Astrocyte (in vitro differentiated cells and primary cell): Measurements from ENCODE around the gene KRTAP1-3.

ENCODE experiments used
- EZH2 ChIP-seq: IDR thresholded peaks from 2 replicates; pipeline ENCODE4 v1.6.1; 2012; ENCODE audit warnings: mild to moderate bottlenecking, low read length, inconsistent platforms; ENCODE audit not compliant: insufficient read depth
- TF ChIP-seq, protein P1 (sequence below): IDR thresholded peaks from 2 replicates; pipeline ENCODE4 v1.5.1; 2011; ENCODE audit warnings: low read depth, mild to moderate bottlenecking, inconsistent platforms, low read length, moderate library complexity; ENCODE audit not compliant: insufficient read depth

GRCh38 chr17:40995116-40995515, 39.6 kb downstream of the KRTAP1-3 start:
- TF ChIP-seq, protein P1, sequence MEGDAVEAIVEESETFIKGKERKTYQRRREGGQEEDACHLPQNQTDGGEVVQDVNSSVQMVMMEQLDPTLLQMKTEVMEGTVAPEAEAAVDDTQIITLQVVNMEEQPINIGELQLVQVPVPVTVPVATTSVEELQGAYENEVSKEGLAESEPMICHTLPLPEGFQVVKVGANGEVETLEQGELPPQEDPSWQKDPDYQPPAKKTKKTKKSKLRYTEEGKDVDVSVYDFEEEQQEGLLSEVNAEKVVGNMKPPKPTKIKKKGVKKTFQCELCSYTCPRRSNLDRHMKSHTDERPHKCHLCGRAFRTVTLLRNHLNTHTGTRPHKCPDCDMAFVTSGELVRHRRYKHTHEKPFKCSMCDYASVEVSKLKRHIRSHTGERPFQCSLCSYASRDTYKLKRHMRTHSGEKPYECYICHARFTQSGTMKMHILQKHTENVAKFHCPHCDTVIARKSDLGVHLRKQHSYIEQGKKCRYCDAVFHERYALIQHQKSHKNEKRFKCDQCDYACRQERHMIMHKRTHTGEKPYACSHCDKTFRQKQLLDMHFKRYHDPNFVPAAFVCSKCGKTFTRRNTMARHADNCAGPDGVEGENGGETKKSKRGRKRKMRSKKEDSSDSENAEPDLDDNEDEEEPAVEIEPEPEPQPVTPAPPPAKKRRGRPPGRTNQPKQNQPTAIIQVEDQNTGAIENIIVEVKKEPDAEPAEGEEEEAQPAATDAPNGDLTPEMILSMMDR, result no peak
- no peak for TF ChIP-seq EZH2
